ENCODE data around the gene POU2F1. TPM values are rescaled to one million over a fixed set of nuclear protein-coding genes. Genes with fewer than 3 reads are reported as not detected.

The POU2F1 gene
- total and polyA plus RNA-seq, 12 donors: 3.2 to 52.5 (median 12.6) TPM

- Histone ChIP-seq H3K4me1 (replicated peaks in 1 of 2) (no peaks in the 10 kb centered on the region), H3K27ac (no peak overlapping the region), H3K27me3 (no peaks in the 10 kb centered on the region), H3K9me3 (replicated peaks in 1 of 3) (no peaks in the 10 kb centered on the region), H3K4me3 (no peak overlapping the region), H3K36me3 (replicated peaks in 1 of 2) (no peaks in the 10 kb centered on the region)
- TF ChIP-seq POLR2A (IDR thresholded peaks at IDR 0.05) (no peak), CTCF (IDR thresholded peaks at IDR 0.05) (no peak)
- no peak for DNase-seq
- WGBS, 4 donors: 61 to 73% (median 64%) methylated on average over 3 of the region's 3 CpGs
- intact Hi-C loops (cut with DNase I): no loop called here
Measured at GRCh38 chr1:167194182-167194581, 26.5 kb upstream of the POU2F1 start.

DNA sequence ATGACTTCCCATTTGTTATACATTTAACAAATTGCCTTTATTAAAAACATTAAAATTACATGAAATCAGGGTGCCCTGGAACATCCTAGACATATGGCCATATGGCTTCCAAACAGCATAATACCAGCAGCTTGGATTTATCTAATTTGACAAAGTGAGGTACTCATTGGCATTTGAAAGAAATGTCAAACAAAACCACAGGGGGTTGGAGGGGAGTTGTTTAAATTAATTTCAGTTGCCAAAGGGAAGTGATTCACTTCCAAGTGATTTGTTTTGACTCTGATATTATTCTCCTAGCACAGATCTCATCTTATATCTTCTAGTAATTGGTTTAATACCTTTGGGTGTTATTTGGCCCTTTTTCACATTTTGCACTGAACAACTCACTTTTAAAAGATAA lies 24.5 kb upstream of the POU2F1 start:
- Histone ChIP-seq H3K4me1 (replicated peaks in 1 of 2) (no peaks in the 10 kb centered on the region), H3K9me3 (replicated peaks in 1 of 3) (no peaks in the 10 kb centered on the region), H3K27ac (no peak overlapping the region), H3K27me3 (no peaks in the 10 kb centered on the region), H3K4me3 (no peak overlapping the region), H3K36me3 (replicated peaks in 1 of 2) (no peaks in the 10 kb centered on the region)
- TF ChIP-seq POLR2A (IDR thresholded peaks at IDR 0.05) (no peak), CTCF (IDR thresholded peaks at IDR 0.05) (no peak)
- intact Hi-C loops (cut with DNase I): no loop called here
- DNase-seq: no peak

DNA sequence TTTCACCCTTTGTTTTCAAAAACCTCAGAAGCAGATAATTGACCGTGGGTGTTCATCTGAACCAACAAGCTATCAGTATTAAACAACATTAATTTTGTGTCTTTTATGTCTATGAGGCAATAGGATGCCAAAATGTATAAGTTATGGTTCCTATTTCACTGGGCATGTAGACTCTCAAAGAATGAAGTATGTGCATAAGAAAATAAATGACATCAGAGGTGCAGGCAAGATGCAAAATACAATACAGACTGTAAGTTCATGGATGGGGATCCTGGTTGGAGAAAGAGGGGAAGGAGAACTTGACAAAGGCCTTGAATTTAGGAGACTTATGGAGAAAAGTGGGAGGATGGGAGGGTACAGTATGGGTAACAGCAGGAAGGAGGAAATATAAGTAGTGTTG lies 23.4 kb upstream of the POU2F1 start:
- Histone ChIP-seq H3K27me3 (no peaks in the 10 kb centered on the region), H3K36me3 (replicated peaks in 1 of 2) (no peaks in the 10 kb centered on the region), H3K9me3 (replicated peaks in 1 of 3) (no peaks in the 10 kb centered on the region), H3K27ac (no peak overlapping the region), H3K4me3 (no peak overlapping the region), H3K4me1 (replicated peaks in 1 of 2) (no peaks in the 10 kb centered on the region)
- 0% methylated on average over 1 of the region's 1 CpG for WGBS, 4 donors
- no peak for TF ChIP-seq POLR2A (IDR thresholded peaks at IDR 0.05)
- TF ChIP-seq CTCF (IDR thresholded peaks at IDR 0.05): no peak
- DNase-seq: no peak
- intact Hi-C loops (cut with DNase I): no loop called here

DNA sequence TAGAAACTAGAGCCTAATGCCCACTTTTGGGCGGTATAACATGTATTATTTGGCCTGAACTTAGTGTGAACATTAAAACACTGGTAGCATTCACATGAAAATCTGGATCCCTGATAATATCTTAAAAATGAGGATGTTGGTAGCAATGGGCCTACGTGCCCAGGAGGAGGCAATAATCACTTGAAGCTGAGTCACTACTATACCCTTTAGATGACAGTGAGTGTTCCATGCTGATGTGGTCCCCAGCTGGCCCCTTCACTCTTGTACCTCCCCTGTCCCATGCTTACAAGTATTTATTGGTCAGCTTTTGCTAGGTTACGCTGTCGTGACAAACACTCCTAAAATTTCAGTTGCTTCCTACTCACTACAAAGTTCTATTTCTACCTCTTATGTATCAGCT lies 23.0 kb upstream of the POU2F1 start:
- no peak overlapping the region for H3K27ac ChIP-seq
- no peak for TF ChIP-seq POLR2A (IDR thresholded peaks at IDR 0.05)
- no peak for TF ChIP-seq CTCF (IDR thresholded peaks at IDR 0.05)
- no peak for DNase-seq
- H3K9me3 ChIP-seq (replicated peaks in 1 of 3): no peaks in the 10 kb centered on the region
- no peaks in the 10 kb centered on the region for H3K36me3 ChIP-seq (replicated peaks in 1 of 2)
- 89 to 95% (median 94%) methylated on average over 4 of the region's 4 CpGs for WGBS, 4 donors
- no peaks in the 10 kb centered on the region for H3K4me1 ChIP-seq (replicated peaks in 1 of 2)
- intact Hi-C loops (cut with DNase I): no loop called here
- H3K4me3 ChIP-seq: no peak overlapping the region
- no peaks in the 10 kb centered on the region for H3K27me3 ChIP-seq

Data from adrenal gland (tissue), 12 donors.